ENCODE results near the gene SV2C. TPM values are rescaled to one million over a fixed set of nuclear protein-coding genes. Genes with fewer than 3 reads are reported as not detected.

Gene SV2C
- total RNA-seq, 1 donor from 2014 or later = 0.33 TPM

GRCh38 chr5:76256116-76256889, 173.1 kb downstream of the SV2C start:
- DNase-seq (ENCODE audit: low read depth, low spot score) = peak; percentile 39
- no peak overlapping the region for H3K4me3 Mint-ChIP-seq
- no peaks in the 10 kb centered on the region for H3K27me3 Mint-ChIP-seq (ENCODE audit: low read depth)

GRCh38 chr5:76257225-76257833, 174.1 kb downstream of the SV2C start:
- no peak for TF ChIP-seq CTCF (conservative IDR thresholded peaks at IDR 0.05)
- no peak overlapping the region for H3K27ac Mint-ChIP-seq (ENCODE audit: unreplicated experiment)
- H3K36me3 Mint-ChIP-seq (ENCODE audit: low read depth) = no peaks in the 10 kb centered on the region
- no peaks in the 10 kb centered on the region for H3K27me3 Mint-ChIP-seq (ENCODE audit: low read depth)
- H3K4me1 Mint-ChIP-seq = peaks cover 7% of the 10 kb centered on the region
- no peaks in the 10 kb centered on the region for H3K9me3 Mint-ChIP-seq
- no peak for DNase-seq (ENCODE audit: low read depth, low spot score)
- no peak overlapping the region for H3K4me3 Mint-ChIP-seq

More at GRCh38 chr5:76256116-76256889, 173.1 kb downstream of the SV2C start:
- Mint-ChIP-seq H3K27ac (ENCODE audit: unreplicated experiment) (peak overlapping the region; percentile 29), H3K9me3 (no peaks in the 10 kb centered on the region), H3K4me1 (peaks cover 7% of the 10 kb centered on the region), H3K36me3 (ENCODE audit: low read depth) (no peaks in the 10 kb centered on the region)
- TF ChIP-seq CTCF (conservative IDR thresholded peaks at IDR 0.05) = peak; percentile 83

GRCh38 chr5:76257897-76258296, 174.7 kb downstream of the SV2C start:
- no peak for TF ChIP-seq CTCF (conservative IDR thresholded peaks at IDR 0.05)
- Mint-ChIP-seq H3K36me3 (ENCODE audit: low read depth) (no peaks in the 10 kb centered on the region), H3K27me3 (ENCODE audit: low read depth) (no peaks in the 10 kb centered on the region), H3K27ac (ENCODE audit: unreplicated experiment) (no peak overlapping the region), H3K4me3 (no peak overlapping the region), H3K4me1 (peaks cover 7% of the 10 kb centered on the region), H3K9me3 (peaks cover 5% of the 10 kb centered on the region)
- no peak for DNase-seq (ENCODE audit: low read depth, low spot score)

- Mint-ChIP-seq H3K4me1 (no peaks in the 10 kb centered on the region), H3K27ac (ENCODE audit: unreplicated experiment) (no peak overlapping the region), H3K36me3 (ENCODE audit: low read depth) (peaks cover 7% of the 10 kb centered on the region), H3K4me3 (no peak overlapping the region), H3K9me3 (peaks cover 14% of the 10 kb centered on the region), H3K27me3 (ENCODE audit: low read depth) (no peaks in the 10 kb centered on the region)
- no peak for TF ChIP-seq CTCF (conservative IDR thresholded peaks at IDR 0.05)
- DNase-seq (ENCODE audit: low read depth, low spot score) = no peak
Observed at GRCh38 chr5:76264681-76265080, 181.5 kb downstream of the SV2C start.

GRCh38 chr5:76269259-76269931, 186.2 kb downstream of the SV2C start:
- Mint-ChIP-seq H3K4me1 (peaks cover 29% of the 10 kb centered on the region), H3K27me3 (ENCODE audit: low read depth) (no peaks in the 10 kb centered on the region), H3K36me3 (ENCODE audit: low read depth) (no peaks in the 10 kb centered on the region), H3K27ac (ENCODE audit: unreplicated experiment) (no peak overlapping the region), H3K4me3 (no peak overlapping the region), H3K9me3 (no peaks in the 10 kb centered on the region)
- DNase-seq (ENCODE audit: low read depth, low spot score) = no peak
- no peak for TF ChIP-seq CTCF (conservative IDR thresholded peaks at IDR 0.05)
